T-helper 9 cell (primary cell): ENCODE measurements around the gene BLOC1S5.
A peak's percentile ranks its signal among the peaks of the same experiment; 100 is the strongest.

Source experiments
- DNase-seq: peaks from one replicate; pipeline ENCODE4 v3.0.0-alpha.2; 2020
- total RNA-seq, 2 donors: gene quantifications; one replicate each; lab custom pipeline; 2026; lab: John Stamatoyannopoulos, UW

Gene BLOC1S5
- 9.9 to 25.7 reads per million in 2 donors for total RNA-seq

GRCh38 chr6:8063761-8064637 lies at the start of gene BLOC1S5:
Gene BLOC1S5, minus strand, starts transcription at chr6:8064389. Its CDS starts 13 bp downstream, at chr6:8064376.
- peak; percentile 93 for DNase-seq

GRCh38 chr6:8113131-8113654 lies 49.0 kb upstream of the BLOC1S5 start:
- DNase-seq = no peak

- no peak for DNase-seq
These were observed 46.5 kb upstream of the BLOC1S5 start for GRCh38 chr6:8110725-8111124.

- no peak for DNase-seq
These were observed 46.0 kb upstream of the BLOC1S5 start for GRCh38 chr6:8110117-8110721.

- no peak for DNase-seq
These were observed 44.8 kb upstream of the BLOC1S5 start for GRCh38 chr6:8108759-8109539.

- no peak for DNase-seq
These were observed 44.0 kb upstream of the BLOC1S5 start for GRCh38 chr6:8108031-8108660.

GRCh38 chr6:8105791-8106190 lies 41.6 kb upstream of the BLOC1S5 start:
- DNase-seq = no peak

- DNase-seq = no peak
These were observed 39.5 kb upstream of the BLOC1S5 start for GRCh38 chr6:8103726-8104125.

- peak; percentile 99 for DNase-seq
These were observed 38.2 kb upstream of the BLOC1S5 start, which contains the start of gene EEF1E1 for GRCh38 chr6:8102122-8102958. Gene EEF1E1, minus strand, starts transcription at chr6:8102548. Its CDS starts 27 bp downstream, at chr6:8102521.

GRCh38 chr6:8100159-8100854 lies 36.1 kb upstream of the BLOC1S5 start:
- no peak for DNase-seq

GRCh38 chr6:8090650-8091049 lies 26.5 kb upstream of the BLOC1S5 start:
- DNase-seq = no peak

- DNase-seq = no peak
These were observed 24.7 kb upstream of the BLOC1S5 start for GRCh38 chr6:8088886-8089285.

- DNase-seq = no peak
These were observed 23.9 kb upstream of the BLOC1S5 start for GRCh38 chr6:8087870-8088754.

- no peak for DNase-seq
These were observed 22.6 kb upstream of the BLOC1S5 start for GRCh38 chr6:8086755-8087306.

- DNase-seq = no peak
These were observed 20.9 kb upstream of the BLOC1S5 start for GRCh38 chr6:8085053-8085511.

- DNase-seq = no peak
These were observed 20.4 kb upstream of the BLOC1S5 start for GRCh38 chr6:8084586-8084985.

GRCh38 chr6:8082954-8083858 lies 19.0 kb upstream of the BLOC1S5 start:
- no peak for DNase-seq

GRCh38 chr6:8082572-8082953 lies 18.4 kb upstream of the BLOC1S5 start:
- DNase-seq = no peak
